ENCODE results near the gene MN1.

MN1 gene

DNA sequence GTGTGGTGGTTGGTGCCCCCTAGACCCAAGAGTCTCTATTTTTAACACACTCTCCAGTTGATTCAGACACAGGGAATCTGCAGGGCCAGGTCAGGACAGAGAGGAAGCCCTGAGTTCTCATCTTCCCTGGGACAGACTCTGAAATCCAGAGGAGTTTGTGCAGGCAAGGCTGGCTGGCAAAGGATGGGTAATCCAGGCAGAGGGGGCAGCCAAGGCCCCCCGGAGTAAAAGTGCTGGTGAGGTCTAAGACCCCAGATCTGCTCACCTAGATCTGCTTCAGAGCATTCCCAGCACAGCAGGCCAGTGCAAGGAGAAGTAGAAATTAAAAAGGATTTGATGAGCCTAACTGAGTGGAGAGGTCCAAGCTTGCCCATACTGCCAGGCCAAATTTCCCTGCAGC is 40.6 kb upstream of the MN1 start:
- Histone ChIP-seq H3K27ac (no peak overlapping the region), H3K9me3 (no peaks in the 10 kb centered on the region), H3K27me3 (no peaks in the 10 kb centered on the region), H3K4me3 (no peak overlapping the region), H3K36me3 (peaks cover 0 to 28% (median 0%) of the 10 kb centered on the region in 3 donors), H3K4me1 (peaks cover 0 to 9% (median 0%) of the 10 kb centered on the region in 4 donors)
- no peak for DNase-seq
- intact Hi-C loops (cut with DNase I; ENCODE audit: low total_unique reads) = no loop called here
- TF ChIP-seq CTCF (IDR thresholded peaks at IDR 0.05) = no peak

- Histone ChIP-seq H3K27ac (no peak overlapping the region), H3K27me3 (no peaks in the 10 kb centered on the region), H3K4me3 (no peak overlapping the region), H3K36me3 (peaks cover 0 to 13% (median 0%) of the 10 kb centered on the region in 3 donors), H3K4me1 (peaks cover 0 to 9% (median 0%) of the 10 kb centered on the region in 4 donors), H3K9me3 (no peaks in the 10 kb centered on the region)
- TF ChIP-seq CTCF (IDR thresholded peaks at IDR 0.05) = no peak
- DNase-seq = no peak
- intact Hi-C loops (cut with DNase I; ENCODE audit: low total_unique reads) = no loop called here
Measured at GRCh38 chr22:27840436-27840835, 38.9 kb upstream of the MN1 start.

- no peak overlapping the region for H3K27ac ChIP-seq
- intact Hi-C loops (cut with DNase I; ENCODE audit: low total_unique reads) = no loop called here
- TF ChIP-seq CTCF (IDR thresholded peaks at IDR 0.05) = no peak
- H3K4me1 ChIP-seq = peaks cover 0 to 9% (median 0%) of the 10 kb centered on the region in 4 donors
- H3K4me3 ChIP-seq = no peak overlapping the region
- DNase-seq = no peak
- H3K27me3 ChIP-seq = no peaks in the 10 kb centered on the region
- H3K36me3 ChIP-seq = peaks cover 0 to 13% (median 4%) of the 10 kb centered on the region in 3 donors
- H3K9me3 ChIP-seq = no peaks in the 10 kb centered on the region
Measured at GRCh38 chr22:27839057-27839660, 37.6 kb upstream of the MN1 start.

DNA sequence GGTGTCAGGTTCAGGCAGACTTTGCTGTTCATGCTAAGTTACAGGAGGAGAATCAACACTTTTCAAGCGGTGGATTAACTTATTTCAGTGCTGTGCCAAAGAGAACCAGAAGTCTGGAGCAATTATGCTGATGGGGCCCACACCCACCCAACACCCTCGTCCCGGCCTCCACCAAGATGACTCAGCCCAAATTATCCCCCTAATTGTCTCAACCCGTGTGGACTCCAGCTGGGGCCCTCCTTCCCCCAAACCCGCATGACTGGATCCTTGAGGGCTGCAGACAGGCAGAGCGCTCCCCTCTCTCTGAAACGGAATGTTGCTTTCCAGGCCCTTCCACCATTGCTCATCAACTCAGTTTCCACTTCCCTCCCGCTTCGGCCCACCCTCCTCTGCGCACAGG is 34.6 kb upstream of the MN1 start:
- peak in 1 of 2 donors; percentile 16 for DNase-seq
- TF ChIP-seq CTCF (IDR thresholded peaks at IDR 0.05) = no peak
- Histone ChIP-seq H3K27me3 (no peaks in the 10 kb centered on the region), H3K4me1 (no peaks in the 10 kb centered on the region), H3K27ac (no peak overlapping the region), H3K9me3 (no peaks in the 10 kb centered on the region), H3K36me3 (peaks cover 0 to 6% (median 4%) of the 10 kb centered on the region in 3 donors), H3K4me3 (no peak overlapping the region)
- intact Hi-C loops (cut with DNase I; ENCODE audit: low total_unique reads) = no loop called here

GRCh38 chr22:27835446-27835845 is 33.9 kb upstream of the MN1 start:
- no peak for TF ChIP-seq CTCF (IDR thresholded peaks at IDR 0.05)
- intact Hi-C loops (cut with DNase I; ENCODE audit: low total_unique reads) = no loop called here
- H3K9me3 ChIP-seq = no peaks in the 10 kb centered on the region
- no peaks in the 10 kb centered on the region for H3K27me3 ChIP-seq
- peaks cover 0 to 4% (median 0%) of the 10 kb centered on the region in 3 donors for H3K36me3 ChIP-seq
- peak in 1 of 2 donors; percentile 7 for DNase-seq
- no peak overlapping the region for H3K4me3 ChIP-seq
- H3K4me1 ChIP-seq = no peaks in the 10 kb centered on the region
- H3K27ac ChIP-seq = no peak overlapping the region
